Measurements from ENCODE around the gene PPP2R2B.

Gene PPP2R2B

GRCh38 chr5:146796144-146796543 is 82.4 kb downstream of the PPP2R2B start:
- no peaks in the 10 kb centered on the region for H3K27me3 ChIP-seq (ENCODE audit: control insufficient read depth in 1 of 2, insufficient read depth in 1 of 2, low read length in 2 of 2)
- no peak overlapping the region for H2BK12ac ChIP-seq (ENCODE audit: low read length in 2 of 2)
- 62% methylated on average over 3 of the region's 4 CpGs for WGBS
- no peak overlapping the region for H2BK5ac ChIP-seq (ENCODE audit: low read depth, low read length, poor library complexity, severe bottlenecking)
- no peak overlapping the region for H3K4me3 ChIP-seq (ENCODE audit: insufficient read depth in 1 of 2, low read depth in 1 of 2, low read length in 2 of 2)
- no peak overlapping the region for H2BK15ac ChIP-seq (ENCODE audit: low read depth, poor library complexity, severe bottlenecking)
- H3K79me1 ChIP-seq (replicated peaks; ENCODE audit: low read length, poor library complexity, severe bottlenecking) = no peaks in the 10 kb centered on the region
- no peak for DNase-seq
- no peak overlapping the region for H3K18ac ChIP-seq (ENCODE audit: low read depth in 1 of 2, low read length in 2 of 2)
- no peak overlapping the region for H2AK5ac ChIP-seq (ENCODE audit: low read length, severe bottlenecking)
- no peak overlapping the region for H3K9ac ChIP-seq (ENCODE audit: low read length)
- H4K91ac ChIP-seq (ENCODE audit: low read length) = no peak overlapping the region
- no peak overlapping the region for H3K23ac ChIP-seq (ENCODE audit: low read length in 2 of 2)
- no peak overlapping the region for H3K27ac ChIP-seq (ENCODE audit: low read length, poor library complexity, severe bottlenecking)
- H4K8ac ChIP-seq (ENCODE audit: low read length) = no peak overlapping the region
- no peak overlapping the region for H2BK120ac ChIP-seq (ENCODE audit: low read depth, low read length)
- H3K4me2 ChIP-seq (ENCODE audit: low read length, poor library complexity, severe bottlenecking) = no peak overlapping the region
- no peaks in the 10 kb centered on the region for H3K9me3 ChIP-seq (ENCODE audit: control insufficient read depth, low read length)
- H3K36me3 ChIP-seq (ENCODE audit: control insufficient read depth in 1 of 2, insufficient read depth in 2 of 2, low read depth in 1 of 2, low read length in 2 of 2) = no peaks in the 10 kb centered on the region
- no peak overlapping the region for H3K14ac ChIP-seq (ENCODE audit: low read length in 2 of 2)
- H3K4ac ChIP-seq (ENCODE audit: low read depth in 1 of 2, low read length in 2 of 2) = no peak overlapping the region
- H3K4me1 ChIP-seq (ENCODE audit: control insufficient read depth, insufficient read depth, low read depth, low read length) = no peaks in the 10 kb centered on the region
- H2AFZ ChIP-seq (ENCODE audit: low read depth, low read length) = no peak overlapping the region

DNA sequence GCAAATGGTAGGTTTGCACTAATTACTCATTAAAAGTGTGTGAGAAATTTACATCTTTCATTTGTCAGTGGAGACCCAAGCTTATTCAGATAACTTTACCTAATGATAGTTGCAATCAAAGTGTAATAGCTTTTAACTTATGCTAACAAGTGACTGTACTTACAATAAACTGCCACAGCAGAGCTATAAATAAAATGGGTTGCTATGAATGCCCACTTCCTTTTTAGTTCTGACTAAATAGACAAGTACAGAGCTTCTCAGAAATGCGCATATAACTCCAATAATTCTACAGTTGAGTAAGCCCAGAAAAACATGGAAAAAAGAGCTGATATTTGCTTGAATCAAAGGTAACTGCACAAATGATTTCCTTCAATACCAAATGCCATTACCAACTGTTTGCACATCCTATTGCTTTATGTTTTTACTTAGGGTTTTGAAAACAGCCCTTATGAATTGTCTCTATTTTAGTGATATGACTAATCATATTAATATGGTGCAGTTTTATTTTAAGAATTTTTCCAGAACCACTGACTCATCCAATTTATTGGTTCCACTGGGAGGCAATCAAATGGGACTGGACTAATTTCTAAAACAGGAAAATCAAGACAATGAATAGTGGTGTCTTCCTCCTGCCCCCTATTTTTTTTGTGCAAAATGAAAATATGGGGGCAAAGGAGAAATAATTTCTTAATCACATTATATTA is 84.1 kb downstream of the PPP2R2B start:
- Histone ChIP-seq H2BK120ac (ENCODE audit: low read depth, low read length) (no peak overlapping the region), H3K14ac (ENCODE audit: low read length in 2 of 2) (no peak overlapping the region), H4K91ac (ENCODE audit: low read length) (no peak overlapping the region), H3K23ac (ENCODE audit: low read length in 2 of 2) (no peak overlapping the region), H3K27me3 (ENCODE audit: control insufficient read depth in 1 of 2, insufficient read depth in 1 of 2, low read length in 2 of 2) (no peaks in the 10 kb centered on the region), H3K36me3 (ENCODE audit: control insufficient read depth in 1 of 2, insufficient read depth in 2 of 2, low read depth in 1 of 2, low read length in 2 of 2) (no peaks in the 10 kb centered on the region), H3K9ac (ENCODE audit: low read length) (no peak overlapping the region), H3K18ac (ENCODE audit: low read depth in 1 of 2, low read length in 2 of 2) (no peak overlapping the region), H3K27ac (ENCODE audit: low read length, poor library complexity, severe bottlenecking) (no peak overlapping the region), H3K4me3 (ENCODE audit: insufficient read depth in 1 of 2, low read depth in 1 of 2, low read length in 2 of 2) (no peak overlapping the region), H3K4me2 (ENCODE audit: low read length, poor library complexity, severe bottlenecking) (no peak overlapping the region), H2AK5ac (ENCODE audit: low read length, severe bottlenecking) (no peak overlapping the region), H3K4ac (ENCODE audit: low read depth in 1 of 2, low read length in 2 of 2) (no peak overlapping the region), H3K9me3 (ENCODE audit: control insufficient read depth, low read length) (no peaks in the 10 kb centered on the region), H3K4me1 (ENCODE audit: control insufficient read depth, insufficient read depth, low read depth, low read length) (no peaks in the 10 kb centered on the region), H2BK5ac (ENCODE audit: low read depth, low read length, poor library complexity, severe bottlenecking) (no peak overlapping the region), H2BK12ac (ENCODE audit: low read length in 2 of 2) (no peak overlapping the region), H2AFZ (ENCODE audit: low read depth, low read length) (no peak overlapping the region), H2BK15ac (ENCODE audit: low read depth, poor library complexity, severe bottlenecking) (no peak overlapping the region), H4K8ac (ENCODE audit: low read length) (no peak overlapping the region), H3K79me1 (replicated peaks; ENCODE audit: low read length, poor library complexity, severe bottlenecking) (no peaks in the 10 kb centered on the region)
- WGBS = 100% methylated on average over 1 of the region's 1 CpG
- no peak for DNase-seq

- Histone ChIP-seq H2BK12ac (ENCODE audit: low read length in 2 of 2) (no peak overlapping the region), H3K27me3 (ENCODE audit: control insufficient read depth in 1 of 2, insufficient read depth in 1 of 2, low read length in 2 of 2) (no peaks in the 10 kb centered on the region), H4K91ac (ENCODE audit: low read length) (no peak overlapping the region), H2AFZ (ENCODE audit: low read depth, low read length) (no peak overlapping the region), H3K4me1 (ENCODE audit: control insufficient read depth, insufficient read depth, low read depth, low read length) (no peaks in the 10 kb centered on the region), H2BK5ac (ENCODE audit: low read depth, low read length, poor library complexity, severe bottlenecking) (no peak overlapping the region), H3K27ac (ENCODE audit: low read length, poor library complexity, severe bottlenecking) (no peak overlapping the region), H3K4ac (ENCODE audit: low read depth in 1 of 2, low read length in 2 of 2) (no peak overlapping the region), H3K4me3 (ENCODE audit: insufficient read depth in 1 of 2, low read depth in 1 of 2, low read length in 2 of 2) (no peak overlapping the region), H4K8ac (ENCODE audit: low read length) (no peak overlapping the region), H3K9me3 (ENCODE audit: control insufficient read depth, low read length) (no peaks in the 10 kb centered on the region), H3K36me3 (ENCODE audit: control insufficient read depth in 1 of 2, insufficient read depth in 2 of 2, low read depth in 1 of 2, low read length in 2 of 2) (no peaks in the 10 kb centered on the region), H3K9ac (ENCODE audit: low read length) (no peak overlapping the region), H2AK5ac (ENCODE audit: low read length, severe bottlenecking) (no peak overlapping the region), H3K79me1 (replicated peaks; ENCODE audit: low read length, poor library complexity, severe bottlenecking) (no peaks in the 10 kb centered on the region), H2BK120ac (ENCODE audit: low read depth, low read length) (no peak overlapping the region), H2BK15ac (ENCODE audit: low read depth, poor library complexity, severe bottlenecking) (no peak overlapping the region), H3K18ac (ENCODE audit: low read depth in 1 of 2, low read length in 2 of 2) (no peak overlapping the region), H3K4me2 (ENCODE audit: low read length, poor library complexity, severe bottlenecking) (no peak overlapping the region), H3K14ac (ENCODE audit: low read length in 2 of 2) (no peak overlapping the region), H3K23ac (ENCODE audit: low read length in 2 of 2) (no peak overlapping the region)
- no peak for DNase-seq
- WGBS = 48% methylated on average over 1 of the region's 1 CpG
Observed at GRCh38 chr5:146793709-146794108, 84.8 kb downstream of the PPP2R2B start.

- Histone ChIP-seq H3K36me3 (ENCODE audit: control insufficient read depth in 1 of 2, insufficient read depth in 2 of 2, low read depth in 1 of 2, low read length in 2 of 2) (no peaks in the 10 kb centered on the region), H2BK120ac (ENCODE audit: low read depth, low read length) (no peak overlapping the region), H3K4me3 (ENCODE audit: insufficient read depth in 1 of 2, low read depth in 1 of 2, low read length in 2 of 2) (no peak overlapping the region), H2AFZ (ENCODE audit: low read depth, low read length) (no peak overlapping the region), H3K4ac (ENCODE audit: low read depth in 1 of 2, low read length in 2 of 2) (no peak overlapping the region), H2BK15ac (ENCODE audit: low read depth, poor library complexity, severe bottlenecking) (no peak overlapping the region), H3K9ac (ENCODE audit: low read length) (no peak overlapping the region), H3K79me1 (replicated peaks; ENCODE audit: low read length, poor library complexity, severe bottlenecking) (no peaks in the 10 kb centered on the region), H3K9me3 (ENCODE audit: control insufficient read depth, low read length) (no peaks in the 10 kb centered on the region), H4K91ac (ENCODE audit: low read length) (no peak overlapping the region), H3K23ac (ENCODE audit: low read length in 2 of 2) (no peak overlapping the region), H2AK5ac (ENCODE audit: low read length, severe bottlenecking) (no peak overlapping the region), H2BK5ac (ENCODE audit: low read depth, low read length, poor library complexity, severe bottlenecking) (no peak overlapping the region), H3K14ac (ENCODE audit: low read length in 2 of 2) (no peak overlapping the region), H3K4me1 (ENCODE audit: control insufficient read depth, insufficient read depth, low read depth, low read length) (no peaks in the 10 kb centered on the region), H3K4me2 (ENCODE audit: low read length, poor library complexity, severe bottlenecking) (no peak overlapping the region), H3K27me3 (ENCODE audit: control insufficient read depth in 1 of 2, insufficient read depth in 1 of 2, low read length in 2 of 2) (no peaks in the 10 kb centered on the region), H2BK12ac (ENCODE audit: low read length in 2 of 2) (no peak overlapping the region), H4K8ac (ENCODE audit: low read length) (no peak overlapping the region), H3K27ac (ENCODE audit: low read length, poor library complexity, severe bottlenecking) (no peak overlapping the region), H3K18ac (ENCODE audit: low read depth in 1 of 2, low read length in 2 of 2) (no peak overlapping the region)
- DNase-seq = no peak
Observed at GRCh38 chr5:146791471-146791870, 87.1 kb downstream of the PPP2R2B start.

Measured in mesenchymal stem cell (in vitro differentiated cells and primary cell).